CD4-positive, alpha-beta T cell treated with Interleukin-17A for 4 hours (primary cell): ENCODE measurements around the gene FAM241A.

Experiments
- DNase-seq: peaks from one replicate; pipeline ENCODE4 v3.0.0-alpha.2; 2020; ENCODE audit warnings: mixed read lengths

The FAM241A gene

DNA sequence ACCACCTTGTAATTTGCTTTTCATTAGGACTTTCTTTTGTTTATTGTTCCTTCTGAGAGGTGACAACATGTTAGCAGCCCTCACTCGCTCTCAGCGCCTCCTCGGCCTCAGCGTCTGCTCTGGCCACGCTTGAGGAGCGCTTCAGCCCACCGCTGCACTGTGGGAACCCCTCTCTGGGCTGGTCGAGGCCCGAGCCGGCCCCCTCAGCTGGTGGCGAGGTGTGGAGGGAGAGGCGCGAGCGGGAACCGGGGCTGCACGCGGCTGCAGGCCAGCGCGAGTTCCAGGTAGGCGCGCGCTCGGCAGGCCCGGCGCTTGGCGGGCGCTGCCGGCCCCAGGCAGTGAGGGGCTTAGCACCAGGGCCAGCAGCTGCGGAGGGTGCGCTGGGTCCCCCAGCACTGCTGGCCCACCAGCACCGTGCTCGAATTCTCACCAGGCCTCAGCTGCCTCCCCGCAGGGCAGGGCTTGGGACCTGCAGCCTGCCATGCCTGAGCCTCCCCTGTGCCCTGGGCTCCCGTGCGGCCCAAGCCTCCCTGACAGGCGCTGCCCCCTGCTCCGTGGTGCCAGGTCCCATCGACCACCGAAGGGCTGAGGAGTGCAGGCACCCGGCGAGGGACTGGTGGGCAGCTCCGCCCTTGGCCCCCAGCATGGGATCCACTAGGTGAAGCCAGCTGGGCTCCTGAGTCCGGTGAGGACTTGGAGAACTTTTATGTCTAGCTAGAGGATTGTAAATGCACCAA, 77.1 kb downstream of the FAM241A start:
- no peak for DNase-seq

GRCh38 chr4:112225157-112225556, 79.9 kb downstream of the FAM241A start:
- DNase-seq, result no peak

GRCh38 chr4:112230879-112231778, 85.9 kb downstream of the FAM241A start:
- peak; percentile 98 for DNase-seq

DNA sequence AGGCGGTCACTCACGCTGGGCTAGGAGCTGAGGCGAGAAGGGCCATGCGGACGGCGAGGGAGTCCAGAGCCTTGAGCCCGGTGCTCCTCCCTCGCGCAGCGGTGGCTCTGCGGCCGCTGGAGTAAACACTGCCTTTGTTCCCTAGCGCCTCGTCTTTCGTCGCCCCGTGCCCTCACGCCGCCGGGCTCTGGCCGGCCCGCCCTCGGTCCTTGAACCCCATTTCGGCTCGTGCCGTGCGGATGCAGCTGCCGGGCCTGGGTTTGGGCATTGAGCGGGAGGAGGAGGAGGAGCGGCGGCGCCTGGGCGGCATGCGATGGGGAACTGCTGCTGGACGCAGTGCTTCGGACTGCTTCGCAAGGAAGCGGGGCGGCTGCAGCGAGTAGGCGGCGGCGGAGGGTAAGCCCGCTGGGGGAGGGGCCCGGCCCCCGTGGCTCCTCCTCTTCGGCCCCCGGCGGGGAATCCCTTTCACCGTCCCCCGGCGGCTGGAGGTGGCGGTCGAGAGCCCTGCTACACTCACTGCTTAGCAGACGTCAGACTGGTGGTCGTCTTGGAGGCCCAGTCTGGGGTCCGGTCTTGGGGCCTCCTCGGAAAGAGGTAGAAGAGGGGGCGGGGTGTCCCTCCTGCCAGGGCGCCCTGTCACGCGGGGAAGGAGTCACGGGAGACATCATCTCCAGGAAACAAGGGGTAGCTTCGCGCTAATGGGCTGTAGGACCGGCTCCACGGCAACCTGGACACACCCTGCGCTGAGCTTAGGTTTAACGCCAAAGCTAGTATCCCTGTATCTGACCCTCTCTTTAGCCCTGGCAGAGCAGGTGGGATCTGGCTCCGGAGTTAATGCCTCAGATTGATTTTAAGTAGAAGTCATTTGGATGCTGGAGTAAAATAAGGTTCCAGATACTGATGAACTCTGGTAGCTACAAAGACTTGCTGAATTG, 86.8 kb downstream of the FAM241A start, which contains the start of gene AP1AR:
TSS of gene AP1AR (plus strand) at position 9 of the 935 bp plus-strand sequence. CDS start at position 314, 305 bp downstream.
- peak; percentile 83 for DNase-seq

- DNase-seq, result peak; percentile 74
Observed at GRCh38 chr4:112234952-112235609, 89.8 kb downstream of the FAM241A start.

DNA sequence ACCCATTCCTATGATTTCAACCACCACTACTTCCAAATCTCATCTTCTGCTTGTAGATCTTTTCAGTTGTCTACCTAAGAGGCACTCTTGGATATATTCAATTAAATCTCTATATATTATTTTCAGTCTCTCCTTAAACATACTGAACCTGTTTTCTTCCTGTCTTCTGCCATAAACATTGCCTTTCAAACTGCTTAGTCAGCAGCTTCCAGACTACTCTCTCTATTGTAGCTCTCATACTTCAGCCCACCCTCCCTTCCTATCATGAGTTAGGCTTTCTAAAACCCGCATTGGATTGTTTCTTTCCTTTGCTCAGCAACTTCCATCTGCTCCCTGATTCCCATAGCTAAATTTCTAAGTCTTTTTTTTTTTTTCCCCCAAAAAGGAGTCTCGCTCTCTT, 90.8 kb downstream of the FAM241A start:
- no peak for DNase-seq

- DNase-seq, result no peak
Observed at GRCh38 chr4:112238833-112239232, 93.6 kb downstream of the FAM241A start.
